ENCODE data around the gene KIF24. TPM values are rescaled to one million over a fixed set of nuclear protein-coding genes. Genes with fewer than 3 reads are reported as not detected.
A peak's percentile ranks its signal among the peaks of the same experiment; 100 is the strongest.

KIF24 gene
- total RNA-seq, 4 donors from 2014 or later: 1.5 to 2.9 (median 1.6) TPM

DNA sequence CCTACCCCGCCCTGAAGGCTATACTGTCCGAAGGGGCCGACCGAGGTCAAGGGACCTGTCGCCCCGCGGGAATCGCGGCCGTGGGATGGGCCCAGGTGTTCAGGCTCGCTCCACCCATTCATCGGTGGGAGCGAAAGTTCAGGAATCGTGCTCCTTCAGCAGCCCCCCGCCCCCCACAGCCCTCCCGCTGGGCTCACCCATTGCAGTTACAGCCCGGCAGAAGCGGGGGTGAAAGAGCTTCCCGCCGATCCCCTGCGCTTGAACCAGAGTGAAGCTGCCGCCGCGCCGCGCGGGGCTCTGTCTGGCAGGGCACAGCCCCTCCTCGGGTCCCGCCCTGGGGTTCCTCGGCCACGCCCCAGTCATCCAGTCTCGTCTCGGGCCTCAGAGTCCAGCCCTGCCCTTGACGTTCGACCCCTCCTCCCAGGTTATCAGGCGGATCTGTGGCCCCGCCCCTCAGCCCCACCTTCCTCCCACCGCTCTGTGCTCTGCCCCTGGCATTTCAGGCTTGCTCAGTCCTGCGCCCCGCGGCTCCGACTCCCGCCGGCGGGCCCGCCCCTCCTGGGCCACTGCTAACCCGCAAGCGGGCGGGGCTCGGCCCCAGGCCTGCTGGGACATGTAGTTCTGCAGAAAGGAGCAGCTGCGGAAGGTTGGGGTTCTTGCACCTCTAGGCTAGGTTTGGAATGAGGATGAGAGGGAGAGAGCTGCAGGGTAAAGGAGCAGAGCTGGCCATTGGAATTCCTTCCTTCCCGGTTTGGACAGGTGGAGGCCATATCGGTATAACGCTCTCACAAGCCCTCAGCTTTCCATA is 47.7 kb upstream of the KIF24 start, which contains the start of gene MYORG:
MYORG (minus strand) TSS at position 303 of the 808 bp plus-strand sequence. CDS start 3,955 bp downstream, outside the sequence.
- Histone ChIP-seq H3K36me3 (peaks cover 0 to 8% (median 3%) of the 10 kb centered on the region in 3 donors), H3K27me3 (no peaks in the 10 kb centered on the region), H3K4me1 (peaks cover 28 to 60% (median 34%) of the 10 kb centered on the region in 3 donors), H3K9me3 (no peaks in the 10 kb centered on the region), H3K27ac (peak within 1 kb of the TSS; percentile 83 to 92 (median 86)), H3K4me3 (peak within 1 kb of the TSS; percentile 56 to 93 (median 86))
- intact Hi-C loops (cut with DNase I): loop anchor here (5.0 kb wide), 1 partner anchor 44 kb away; no protein-coding TSS in a partner anchor
- TF ChIP-seq CTCF (IDR thresholded peaks at IDR 0.05) (peak in 2 of 6 experiments; percentile 6 to 45), POLR2A (IDR thresholded peaks at IDR 0.05) (peak in 2 of 4 donors; percentile 12 to 86)
- 0% methylated on average over 2 to 9 of the region's 54 CpGs for WGBS, 2 donors
- peak; percentile 89 for DNase-seq

- H3K27ac ChIP-seq: peak overlapping the region; percentile 83 to 92 (median 86)
These were observed 47.0 kb upstream of the KIF24 start for GRCh38 chr9:34375901-34376595.

GRCh38 chr9:34374905-34375552 is 46.0 kb upstream of the KIF24 start:
- peaks cover 0 to 26% (median 12%) of the 10 kb centered on the region in 3 donors for H3K36me3 ChIP-seq
- H3K4me1 ChIP-seq: peaks cover 14 to 44% (median 22%) of the 10 kb centered on the region in 3 donors
- intact Hi-C loops (cut with DNase I): loop anchor here (5.0 kb wide), 1 partner anchor 43 kb away; no protein-coding TSS in a partner anchor
- H3K27me3 ChIP-seq: no peaks in the 10 kb centered on the region
- no peaks in the 10 kb centered on the region for H3K9me3 ChIP-seq
- TF ChIP-seq CTCF (IDR thresholded peaks at IDR 0.05) (peak in 1 of 6 experiments; percentile 6), POLR2A (IDR thresholded peaks at IDR 0.05) (no peak)
- no peak overlapping the region for H3K4me3 ChIP-seq
- DNase-seq: no peak
- H3K27ac ChIP-seq: peak overlapping the region in 3 of 4 donors; percentile 7 to 92 (median 88)
- 49 to 52% methylated on average over 5 of the region's 5 CpGs for WGBS, 2 donors

More at GRCh38 chr9:34375901-34376595, 47.0 kb upstream of the KIF24 start:
- 12 to 38% methylated on average over 3 to 21 of the region's 22 CpGs for WGBS, 2 donors
- Histone ChIP-seq H3K4me1 (peaks cover 24 to 54% (median 30%) of the 10 kb centered on the region in 3 donors), H3K9me3 (no peaks in the 10 kb centered on the region), H3K27me3 (no peaks in the 10 kb centered on the region), H3K36me3 (peaks cover 0 to 16% (median 9%) of the 10 kb centered on the region in 3 donors), H3K4me3 (peak overlapping the region; percentile 56 to 93 (median 86))
- no peak for DNase-seq
- intact Hi-C loops (cut with DNase I): loop anchor here (5.0 kb wide), 1 partner anchor 44 kb away; no protein-coding TSS in a partner anchor
- TF ChIP-seq POLR2A (IDR thresholded peaks at IDR 0.05): no peak
- peak in 3 of 6 experiments; percentile 17 to 35 (median 23) for TF ChIP-seq CTCF (IDR thresholded peaks at IDR 0.05)

DNA sequence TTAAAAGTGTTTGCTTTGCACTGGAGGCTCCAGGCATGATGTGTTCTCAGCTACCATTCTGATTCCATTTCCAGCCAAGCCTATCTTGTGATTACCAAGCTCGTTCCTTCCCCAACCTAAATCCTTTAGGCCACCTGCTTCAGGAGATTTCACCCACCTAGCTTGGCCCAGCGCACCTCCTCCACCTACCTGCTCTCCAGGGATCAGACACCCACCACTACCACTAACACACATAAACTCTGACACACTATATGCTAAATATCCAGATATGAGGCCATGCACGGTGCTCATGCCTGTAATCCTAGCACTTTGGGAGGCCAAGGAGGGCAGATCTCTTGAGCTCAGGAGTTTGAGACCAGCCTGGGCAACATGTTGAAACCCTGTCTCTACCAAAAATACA is 45.3 kb upstream of the KIF24 start:
- TF ChIP-seq POLR2A (IDR thresholded peaks at IDR 0.05) (no peak), CTCF (IDR thresholded peaks at IDR 0.05) (no peak)
- intact Hi-C loops (cut with DNase I): no loop called here
- no peaks in the 10 kb centered on the region for H3K9me3 ChIP-seq
- peaks cover 0 to 33% (median 14%) of the 10 kb centered on the region in 3 donors for H3K36me3 ChIP-seq
- H3K27ac ChIP-seq: no peak overlapping the region
- H3K4me3 ChIP-seq: no peak overlapping the region
- WGBS, 2 donors: 97 to 98% methylated on average over 2 to 3 of the region's 3 CpGs
- H3K27me3 ChIP-seq: no peaks in the 10 kb centered on the region
- DNase-seq: no peak
- peaks cover 8 to 37% (median 16%) of the 10 kb centered on the region in 3 donors for H3K4me1 ChIP-seq
